ENCODE data around the gene MAU2.

DNA sequence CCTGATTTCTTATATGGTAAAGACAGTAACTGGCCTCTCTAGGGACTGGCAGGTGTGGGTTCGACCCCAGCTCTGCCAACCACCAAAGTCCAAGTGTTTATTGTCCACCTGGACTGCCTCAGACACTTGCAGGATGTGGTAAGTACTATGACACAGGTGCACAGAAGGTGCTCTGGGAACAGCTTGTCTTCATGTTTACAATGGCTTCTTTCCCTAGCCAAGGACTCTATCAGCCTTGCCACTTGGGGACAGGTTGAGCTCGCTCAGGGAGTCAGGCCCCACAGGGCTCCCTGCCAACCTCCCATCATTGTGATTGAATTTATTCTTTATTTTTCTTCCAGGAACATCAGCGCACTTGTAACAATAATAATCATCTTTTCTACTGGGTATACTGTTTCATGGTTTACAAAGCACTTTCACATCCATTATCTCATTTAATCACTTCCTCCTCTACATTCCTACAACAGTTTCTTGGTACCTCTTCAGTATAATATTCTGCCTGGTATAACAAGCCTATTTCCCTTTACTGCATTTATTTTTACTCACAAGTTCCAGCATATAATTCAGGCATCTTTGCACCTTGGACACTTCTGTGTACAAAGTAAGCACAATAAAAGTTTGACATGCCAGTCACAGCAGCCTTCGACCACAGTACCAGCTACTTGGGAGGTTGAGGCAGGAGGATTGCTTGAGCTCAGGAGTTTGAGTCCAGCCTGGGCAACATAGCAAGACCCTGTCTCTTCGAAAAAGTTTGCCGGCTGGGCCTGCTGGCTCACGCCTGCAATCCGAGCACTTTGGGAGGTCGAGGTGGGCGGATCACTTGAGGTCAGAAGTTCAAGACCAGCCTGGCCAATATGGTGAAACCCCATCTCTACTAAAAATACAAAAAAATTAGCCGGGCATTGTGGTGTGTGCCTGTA, 60.6 kb downstream of the MAU2 start:
- no peak for TF ChIP-seq CTCF (IDR thresholded peaks at IDR 0.05)
- TF ChIP-seq POLR2A (IDR thresholded peaks at IDR 0.05): no peak
